ENCODE measurements around the gene GPNMB.

DNA sequence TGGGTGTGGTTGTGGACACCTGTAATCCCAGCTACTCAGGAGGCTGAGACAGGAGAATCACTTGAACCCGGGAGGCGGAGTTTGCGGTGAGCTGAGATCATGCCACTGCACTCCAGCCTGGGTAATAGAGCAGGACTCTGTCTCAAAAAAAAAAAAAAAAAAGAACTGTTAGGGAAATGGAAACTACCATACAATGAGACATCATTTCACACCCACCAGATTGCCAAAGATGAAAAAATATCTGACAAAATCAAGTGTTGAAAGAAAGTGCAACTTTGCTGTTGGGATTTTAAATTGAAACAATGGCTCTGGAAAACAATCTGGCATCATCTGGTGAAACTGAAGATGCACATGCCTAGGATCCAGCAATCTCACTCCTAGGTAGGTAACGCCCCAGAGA, 36.5 kb downstream of the GPNMB start:
- TF ChIP-seq CTCF (IDR thresholded peaks at IDR 0.05): no peak
- no peak for TF ChIP-seq EP300 (IDR thresholded peaks at IDR 0.05)
- TF ChIP-seq POLR2A (IDR thresholded peaks at IDR 0.05): no peak

Measured in tibial nerve (tissue), 4 donors.